Skeletal muscle tissue (tissue), 4 donors: Measurements from ENCODE around the gene GDF10. TPM values are rescaled to one million over a fixed set of nuclear protein-coding genes. Genes with fewer than 3 reads are reported as not detected.

Source experiments
- H3K27ac ChIP-seq: one replicate; pipeline ENCODE4 v1.7.0; 2013; ENCODE audit warnings: mild to moderate bottlenecking, low read depth, low read length, inconsistent platforms
- H3K27me3 ChIP-seq, 3 donors: one replicate each; pipeline ENCODE4 v1.7.0; 2013; ENCODE audit warnings: low read length in 3 of 3; ENCODE audit not compliant: control insufficient read depth in 3 of 3, insufficient read depth in 3 of 3
- H3K36me3 ChIP-seq, 3 donors: one replicate each; pipeline ENCODE4 v1.7.0; 2013; ENCODE audit warnings: low read length in 3 of 3; ENCODE audit not compliant: control insufficient read depth in 3 of 3, insufficient read depth in 3 of 3
- H3K4me1 ChIP-seq, 3 donors: one replicate each; pipeline ENCODE4 v1.7.0; 2013; ENCODE audit warnings: low read length in 3 of 3, mild to moderate bottlenecking in 3 of 3; ENCODE audit not compliant: control insufficient read depth in 3 of 3, insufficient read depth in 3 of 3
- H3K4me3 ChIP-seq, 3 donors: one replicate each; pipeline ENCODE4 v1.7.0; 2013; ENCODE audit warnings: low read length in 3 of 3
- H3K9ac ChIP-seq, 3 donors: one replicate each; pipeline ENCODE4 v1.7.0; 2013; ENCODE audit warnings: low read length in 3 of 3, mild to moderate bottlenecking in 3 of 3, moderate library complexity in 2 of 3, low read depth in 1 of 3
- H3K9me3 ChIP-seq, 3 donors: one replicate each; pipeline ENCODE4 v1.7.0; 2013; ENCODE audit warnings: low read length in 3 of 3; ENCODE audit not compliant: control insufficient read depth in 3 of 3
- total RNA-seq: library from RNA; depleted of rRNA; stranded (reverse); fragments of >200 nt; gene quantifications from one replicate; pipeline ENCODE4 v1.2.3, GENCODE V29; 2014
- donor health status: Osteomylitis.

Gene GDF10
- total RNA-seq, 1 donor from 2014 or later = 1.0 TPM

DNA sequence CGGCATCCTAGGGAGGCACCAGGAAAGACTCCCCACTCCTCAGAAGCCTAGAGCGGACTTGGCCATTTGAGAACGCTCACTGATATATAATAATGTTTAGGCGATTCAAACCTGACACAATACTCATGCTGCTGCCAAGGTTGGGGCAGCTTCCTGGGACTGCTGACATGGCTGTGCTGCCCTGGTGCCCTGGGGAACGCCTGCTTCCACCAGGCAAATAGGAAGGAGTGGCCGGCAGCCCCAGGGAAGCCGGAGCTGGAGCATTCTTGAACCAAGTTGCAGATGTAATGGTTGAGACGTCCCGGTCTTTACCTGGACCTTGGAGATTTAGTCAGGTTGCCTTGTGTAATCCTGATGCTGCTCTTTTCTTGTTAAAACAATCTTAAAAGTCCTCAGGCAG is 8.8 kb downstream of the GDF10 start:
- H3K4me3 ChIP-seq = no peak overlapping the region
- H3K9me3 ChIP-seq = no peaks in the 10 kb centered on the region
- peaks cover 0 to 17% (median 13%) of the 10 kb centered on the region in 3 donors for H3K27me3 ChIP-seq
- H3K9ac ChIP-seq = no peak overlapping the region
- peaks cover 0 to 3% (median 0%) of the 10 kb centered on the region in 3 donors for H3K4me1 ChIP-seq
- H3K36me3 ChIP-seq = no peaks in the 10 kb centered on the region
- H3K27ac ChIP-seq = no peak overlapping the region

- H3K36me3 ChIP-seq = no peaks in the 10 kb centered on the region
- peaks cover 0 to 17% (median 13%) of the 10 kb centered on the region in 3 donors for H3K27me3 ChIP-seq
- no peak overlapping the region for H3K4me3 ChIP-seq
- H3K27ac ChIP-seq = no peak overlapping the region
- no peaks in the 10 kb centered on the region for H3K9me3 ChIP-seq
- no peak overlapping the region for H3K9ac ChIP-seq
- H3K4me1 ChIP-seq = peaks cover 0 to 3% (median 0%) of the 10 kb centered on the region in 3 donors
These were observed 9.6 kb downstream of the GDF10 start for GRCh38 chr10:47309408-47310089.

- H3K9me3 ChIP-seq = no peaks in the 10 kb centered on the region
- no peak overlapping the region for H3K27ac ChIP-seq
- H3K4me1 ChIP-seq = peaks cover 0 to 3% (median 0%) of the 10 kb centered on the region in 3 donors
- H3K4me3 ChIP-seq = no peak overlapping the region
- no peaks in the 10 kb centered on the region for H3K36me3 ChIP-seq
- H3K9ac ChIP-seq = no peak overlapping the region
- H3K27me3 ChIP-seq = peaks cover 0 to 17% (median 10%) of the 10 kb centered on the region in 3 donors
These were observed 10.1 kb downstream of the GDF10 start for GRCh38 chr10:47310090-47310505.

DNA sequence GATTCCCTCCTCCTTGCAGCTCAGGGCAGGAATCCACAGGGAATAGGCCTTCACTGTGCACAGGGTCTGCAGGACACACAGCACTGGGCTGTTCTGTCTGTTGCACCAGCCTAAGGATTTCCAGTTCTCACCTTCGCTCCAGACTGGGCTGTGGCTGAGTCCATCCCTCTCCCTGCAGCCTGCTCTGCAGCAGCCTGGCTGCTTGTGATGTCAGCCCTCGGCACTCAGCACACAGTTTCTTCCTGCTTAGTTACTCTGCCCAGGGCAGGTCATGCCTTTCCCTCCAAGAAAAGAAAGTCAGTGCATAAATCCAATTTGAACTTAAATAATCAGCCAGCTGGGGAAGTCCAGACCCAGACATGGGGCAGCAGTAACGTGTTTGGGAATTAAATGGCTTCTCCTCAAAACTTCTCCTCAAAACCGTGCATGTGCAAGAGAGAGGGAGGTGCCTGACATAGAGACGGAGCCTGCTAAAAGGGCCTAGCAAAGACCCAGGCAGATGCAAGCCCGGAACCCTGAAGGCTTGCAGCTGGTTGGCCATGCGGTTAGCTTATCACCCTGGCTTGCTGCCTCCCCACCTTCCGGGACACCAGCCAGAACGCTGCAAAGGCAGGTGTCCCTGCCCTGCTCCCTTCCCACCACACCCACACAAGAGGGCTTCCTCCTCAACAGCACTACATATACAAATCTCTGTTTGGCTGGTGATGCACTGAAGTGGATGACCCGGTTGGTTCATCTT is 11.4 kb downstream of the GDF10 start:
- Histone ChIP-seq H3K27me3 (peaks cover 0 to 17% (median 6%) of the 10 kb centered on the region in 3 donors), H3K9ac (no peak overlapping the region), H3K4me1 (peaks cover 0 to 3% (median 0%) of the 10 kb centered on the region in 3 donors)

DNA sequence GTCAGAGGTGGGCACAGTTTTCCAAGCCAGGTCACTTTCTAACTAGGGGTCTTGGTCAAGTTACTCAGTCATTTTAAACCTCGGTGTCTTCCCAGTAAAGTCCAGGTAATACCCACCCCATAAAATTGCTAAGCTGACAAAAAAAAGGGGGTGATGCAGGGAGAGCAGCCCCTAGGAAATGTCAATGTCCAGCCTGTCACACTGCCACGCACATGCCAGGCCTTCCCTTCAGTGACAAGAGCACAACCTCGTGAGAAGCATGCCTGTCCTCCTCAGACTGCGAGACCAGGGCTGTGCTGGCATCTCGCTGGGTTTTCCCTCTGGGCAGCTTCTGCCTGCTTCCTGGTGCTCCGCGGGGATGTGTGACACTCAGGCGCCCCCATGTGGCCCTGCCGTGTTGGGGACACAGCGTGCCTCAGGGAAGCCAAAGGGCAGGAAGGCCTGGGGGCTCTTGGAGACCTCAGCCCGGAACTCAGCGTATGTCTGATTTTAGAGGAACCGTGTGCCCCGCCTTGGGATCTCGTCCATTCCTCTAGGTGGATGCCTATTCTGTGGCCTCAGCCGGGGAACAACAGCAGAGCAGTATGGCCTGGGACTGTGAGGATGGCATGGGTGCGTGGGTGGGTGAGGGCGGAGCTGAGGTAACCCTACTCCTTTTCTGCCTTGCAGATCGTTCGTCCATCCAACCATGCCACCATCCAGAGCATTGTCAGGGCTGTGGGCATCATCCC is 12.1 kb downstream of the GDF10 start:
- peaks cover 0 to 3% (median 0%) of the 10 kb centered on the region in 3 donors for H3K4me1 ChIP-seq
- no peaks in the 10 kb centered on the region for H3K36me3 ChIP-seq
- no peak overlapping the region for H3K27ac ChIP-seq
- no peak overlapping the region for H3K4me3 ChIP-seq
- no peaks in the 10 kb centered on the region for H3K9me3 ChIP-seq
- H3K27me3 ChIP-seq = peaks cover 0 to 17% (median 6%) of the 10 kb centered on the region in 3 donors
- H3K9ac ChIP-seq = no peak overlapping the region

More for the DNA sequence above, 11.4 kb downstream of the GDF10 start:
- Histone ChIP-seq H3K27ac (no peak overlapping the region), H3K4me3 (no peak overlapping the region), H3K36me3 (no peaks in the 10 kb centered on the region), H3K9me3 (no peaks in the 10 kb centered on the region)

DNA sequence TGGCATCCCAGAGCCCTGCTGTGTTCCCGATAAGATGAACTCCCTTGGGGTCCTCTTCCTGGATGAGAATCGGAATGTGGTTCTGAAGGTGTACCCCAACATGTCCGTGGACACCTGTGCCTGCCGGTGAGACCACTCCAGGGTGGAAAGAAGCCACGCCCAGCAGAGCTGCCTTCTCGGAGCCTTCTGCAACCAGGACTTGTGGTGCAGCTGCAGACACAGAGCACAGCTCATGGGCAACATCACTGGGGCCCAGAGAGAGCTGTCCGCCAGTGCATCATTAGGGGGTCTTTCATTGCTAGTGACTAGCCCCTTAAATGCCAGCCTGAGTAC is 12.6 kb downstream of the GDF10 start:
- no peaks in the 10 kb centered on the region for H3K36me3 ChIP-seq
- no peaks in the 10 kb centered on the region for H3K9me3 ChIP-seq
- no peak overlapping the region for H3K4me3 ChIP-seq
- H3K27ac ChIP-seq = no peak overlapping the region
- no peak overlapping the region for H3K9ac ChIP-seq
- H3K4me1 ChIP-seq = peaks cover 0 to 3% (median 0%) of the 10 kb centered on the region in 3 donors
- H3K27me3 ChIP-seq = peaks cover 0 to 15% (median 6%) of the 10 kb centered on the region in 3 donors

DNA sequence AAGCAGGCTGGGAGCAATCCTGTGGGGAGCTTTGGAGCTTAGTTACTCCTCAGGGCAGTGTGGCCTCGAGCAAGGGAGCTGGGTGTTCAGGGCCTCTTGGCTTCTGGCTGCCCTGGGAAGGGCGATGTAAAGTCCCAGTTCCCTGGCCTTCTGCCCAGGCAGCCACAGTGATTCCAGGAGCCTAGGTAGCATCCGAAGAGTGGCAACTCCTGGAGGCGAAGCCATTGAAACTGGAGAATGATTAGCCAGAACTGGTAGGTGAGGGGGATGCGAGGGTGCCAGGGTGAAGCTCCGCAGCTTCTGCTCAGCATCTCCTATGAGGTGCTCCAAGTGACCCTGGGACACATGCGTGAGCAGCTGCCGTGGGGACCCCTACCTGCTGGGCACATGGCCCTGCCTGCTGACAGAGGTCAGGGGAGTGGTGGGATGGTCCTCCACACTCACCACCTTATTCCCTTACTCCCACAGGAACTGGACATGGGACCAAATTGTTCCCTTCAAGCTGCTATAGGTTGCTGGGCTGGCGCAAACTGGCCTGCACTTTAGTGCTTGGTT is 14.5 kb downstream of the GDF10 start:
- Histone ChIP-seq H3K9me3 (no peaks in the 10 kb centered on the region), H3K27ac (no peak overlapping the region), H3K36me3 (no peaks in the 10 kb centered on the region), H3K27me3 (peaks cover 0 to 8% (median 6%) of the 10 kb centered on the region in 3 donors), H3K4me3 (no peak overlapping the region), H3K4me1 (peaks cover 0 to 3% (median 0%) of the 10 kb centered on the region in 3 donors), H3K9ac (no peak overlapping the region)

DNA sequence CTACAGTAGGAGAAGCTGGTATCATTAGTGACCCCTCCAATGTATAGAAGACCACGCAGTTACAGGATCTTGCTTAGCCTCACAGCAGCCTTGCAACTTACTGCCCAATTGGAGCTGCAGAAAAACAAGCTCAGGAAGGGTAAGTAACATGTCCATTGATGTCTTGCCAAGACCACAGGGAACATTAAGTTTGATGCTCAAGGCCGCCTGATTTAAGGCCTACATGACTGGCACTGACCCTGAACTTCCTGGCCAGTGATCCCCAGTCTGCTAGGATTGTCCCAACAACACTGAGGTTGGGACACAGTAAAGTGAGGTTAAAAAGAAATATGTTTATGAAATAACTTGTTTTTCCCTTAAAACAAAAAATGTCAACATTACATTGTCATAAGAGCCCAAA is 15.4 kb downstream of the GDF10 start:
- no peaks in the 10 kb centered on the region for H3K9me3 ChIP-seq
- H3K27me3 ChIP-seq = peaks cover 0 to 6% (median 1%) of the 10 kb centered on the region in 3 donors
- no peak overlapping the region for H3K4me3 ChIP-seq
- peaks cover 0 to 3% (median 0%) of the 10 kb centered on the region in 3 donors for H3K4me1 ChIP-seq
- H3K36me3 ChIP-seq = no peaks in the 10 kb centered on the region
- H3K9ac ChIP-seq = no peak overlapping the region
- no peak overlapping the region for H3K27ac ChIP-seq

DNA sequence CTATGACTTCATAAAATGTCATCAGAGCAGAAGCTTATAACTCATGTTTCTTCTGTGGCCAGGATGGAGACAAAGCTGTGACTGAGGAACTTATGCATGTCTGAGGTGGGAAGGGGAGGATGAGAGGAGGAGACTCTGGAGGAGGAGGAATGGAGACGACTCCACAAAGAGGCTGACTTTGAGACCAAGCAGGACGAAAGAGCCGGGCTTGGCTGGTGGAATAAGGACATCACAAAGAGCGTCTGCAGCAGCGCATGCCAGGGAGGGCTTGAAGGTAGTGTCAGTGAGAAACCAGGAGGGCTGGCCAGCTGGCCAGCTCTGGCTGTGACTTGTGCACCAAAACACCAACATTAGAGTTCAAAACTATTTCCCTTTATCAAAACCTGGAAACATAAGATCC is 16.1 kb downstream of the GDF10 start:
- Histone ChIP-seq H3K4me1 (peaks cover 0 to 3% (median 0%) of the 10 kb centered on the region in 3 donors), H3K36me3 (no peaks in the 10 kb centered on the region), H3K27ac (no peak overlapping the region), H3K9me3 (no peaks in the 10 kb centered on the region), H3K9ac (no peak overlapping the region), H3K4me3 (no peak overlapping the region), H3K27me3 (peaks cover 0 to 5% (median 3%) of the 10 kb centered on the region in 3 donors)
